SK-MEL-5 (cell line): ENCODE results near the gene UBE2R2. TPM values are rescaled to one million over a fixed set of nuclear protein-coding genes. Genes with fewer than 3 reads are reported as not detected.
"Not testable (repeated sequence)": the region's sequence is repeated elsewhere in the genome, so short reads cannot be mapped to it uniquely, and the experiment has no call there.

Source experiments
- DNase-seq: peaks from one replicate; pipeline ENCODE4 v3.0.0-alpha.2; 2016; ENCODE audit warnings: low read depth, low spot score
- in situ Hi-C: cut with HindIII; loops from 2 replicates; pipeline ENCODE4 v1.10.0; 2016; ENCODE audit warnings: low sequenced_read_pairs, high pct_unique_total_duplicates, low pct_unique_long_range_greater_than_20kb
- polyA plus RNA-seq, 2 experiments: library from polyadenylated mRNA; depleted of rRNA; stranded (reverse); fragments of >200 nt; gene quantifications; 2 replicates each; pipeline ENCODE4 v1.2.3, GENCODE V29; 2015
- total RNA-seq: library from RNA; depleted of rRNA; stranded (reverse); fragments of >200 nt; shearing (Covaris generic); gene quantifications from 2 replicates; pipeline ENCODE4 v1.2.3, GENCODE V29; 2014; rRNA removed

Gene UBE2R2, protein sequence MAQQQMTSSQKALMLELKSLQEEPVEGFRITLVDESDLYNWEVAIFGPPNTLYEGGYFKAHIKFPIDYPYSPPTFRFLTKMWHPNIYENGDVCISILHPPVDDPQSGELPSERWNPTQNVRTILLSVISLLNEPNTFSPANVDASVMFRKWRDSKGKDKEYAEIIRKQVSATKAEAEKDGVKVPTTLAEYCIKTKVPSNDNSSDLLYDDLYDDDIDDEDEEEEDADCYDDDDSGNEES
- total RNA-seq, result 12.2 and 12.5 TPM in 2 replicates
- polyA plus RNA-seq (2015; cell fraction: cytosol; rRNA removed), result 22.8 and 26.8 TPM in 2 replicates
- polyA plus RNA-seq (2015; cell fraction: nucleus; rRNA removed), result 5.1 and 7.6 TPM in 2 replicates

DNA sequence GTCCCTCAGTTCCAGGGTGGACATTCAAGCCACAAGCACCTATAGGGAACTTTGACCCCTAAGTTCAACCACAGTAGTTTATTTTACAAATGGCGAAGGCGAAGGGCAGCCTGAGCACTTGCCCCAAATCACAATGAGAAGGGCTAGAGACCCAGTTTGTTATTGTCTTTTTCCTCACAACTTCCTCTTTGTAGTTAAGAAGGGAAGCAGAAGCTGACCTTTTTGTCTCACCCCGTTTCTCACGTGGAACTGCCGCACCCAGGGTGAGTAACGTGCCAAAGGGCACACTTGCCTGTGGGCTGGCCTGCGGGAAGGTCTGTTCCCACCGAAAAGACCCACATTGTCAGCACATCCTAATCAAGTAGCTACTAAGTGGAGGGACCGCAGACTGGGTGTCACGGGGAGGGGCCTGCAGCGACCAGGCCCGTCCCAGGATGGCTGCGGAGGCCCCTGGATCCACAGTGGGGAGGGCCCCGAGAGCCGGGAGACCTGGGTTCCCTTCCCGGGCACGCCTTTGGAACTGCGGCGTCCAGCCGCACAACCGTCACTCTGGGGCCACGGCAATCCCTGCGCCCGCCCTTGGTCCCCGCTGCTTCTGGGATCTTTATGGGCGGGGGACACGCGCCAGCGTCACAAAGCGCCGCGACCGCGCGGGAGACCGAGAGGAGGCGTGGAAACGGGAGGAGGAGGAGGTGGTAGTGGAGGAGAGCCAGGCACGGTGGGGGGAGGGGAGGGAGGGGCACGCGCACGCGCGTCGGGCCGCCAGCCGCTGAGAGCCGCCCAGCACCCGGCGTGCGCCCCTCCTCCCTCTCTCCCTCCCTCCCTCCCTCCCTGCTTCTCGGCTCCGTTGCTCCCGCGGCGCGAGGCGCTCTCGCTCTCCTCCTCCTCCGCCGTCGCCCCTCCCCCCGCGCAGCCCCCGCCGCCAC, at the start of gene UBE2R2:
TSS of gene UBE2R2 (plus strand) at position 834 of the 926 bp plus-strand sequence. CDS start 598 bp downstream, outside the sequence.
- in situ Hi-C loops, result no loop called here

DNA sequence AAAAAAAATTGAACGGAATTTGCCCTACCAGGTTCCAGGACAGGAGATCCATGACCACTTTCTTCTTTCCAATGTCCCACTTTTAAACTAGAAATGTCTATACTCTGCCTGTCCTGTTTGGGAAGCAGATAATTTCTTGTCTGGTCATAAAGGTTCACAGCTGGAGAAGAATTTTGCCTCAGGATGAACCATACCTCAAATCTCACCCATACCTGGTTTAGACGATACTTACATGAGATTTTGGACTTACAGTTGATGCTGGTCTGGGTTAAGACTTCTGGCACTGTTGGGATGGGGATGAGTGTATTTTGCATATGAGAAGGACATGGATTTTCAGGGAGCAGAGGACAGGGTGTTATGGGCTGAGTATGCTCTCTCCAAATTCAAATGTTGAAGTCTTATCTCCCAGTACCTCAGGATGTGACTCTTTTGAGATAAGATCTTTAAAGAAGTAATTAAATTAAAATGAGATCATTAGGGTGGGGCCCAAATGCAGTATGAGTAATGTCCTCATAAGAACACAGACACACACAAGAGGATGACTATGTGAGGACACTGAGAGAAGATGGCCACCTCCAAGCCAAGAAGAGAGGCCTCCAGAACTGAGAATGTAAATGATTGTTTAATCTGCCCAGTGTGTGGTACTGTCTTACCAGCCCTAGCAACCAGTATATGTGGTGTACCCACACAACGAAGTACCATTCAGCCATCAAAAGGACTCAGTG, 46.6 kb upstream of the UBE2R2 start:
- in situ Hi-C loops, DNase-seq: not testable (repeated sequence)

More for the DNA sequence above, at the start of gene UBE2R2:
- DNase-seq, result peak; percentile 85

- DNase-seq, in situ Hi-C loops: not testable (repeated sequence)
Observed at GRCh38 chr9:33773135-33773534, 43.8 kb upstream of the UBE2R2 start.

GRCh38 chr9:33774074-33774659, 42.8 kb upstream of the UBE2R2 start:
- DNase-seq, in situ Hi-C loops: not testable (repeated sequence)

DNA sequence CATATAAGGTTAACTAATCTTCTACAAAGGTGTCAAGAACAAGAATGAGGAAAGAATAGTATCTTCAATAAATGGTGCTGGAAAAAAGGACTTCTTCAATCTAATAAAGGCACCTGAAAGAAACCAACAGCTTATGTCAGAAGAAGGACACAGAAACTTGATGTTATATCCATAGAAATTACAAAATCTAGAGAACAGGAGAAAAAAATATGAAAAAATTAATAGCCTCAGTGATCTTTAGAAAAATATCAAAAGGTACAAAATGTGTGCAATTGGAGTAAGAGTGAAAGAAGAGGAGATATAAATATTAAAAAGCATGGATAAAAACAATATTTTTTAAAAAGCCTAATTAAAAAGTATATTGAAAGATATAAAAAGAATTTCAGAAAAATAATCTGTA, 40.4 kb upstream of the UBE2R2 start:
- DNase-seq, result no peak
- in situ Hi-C loops, result no loop called here

DNA sequence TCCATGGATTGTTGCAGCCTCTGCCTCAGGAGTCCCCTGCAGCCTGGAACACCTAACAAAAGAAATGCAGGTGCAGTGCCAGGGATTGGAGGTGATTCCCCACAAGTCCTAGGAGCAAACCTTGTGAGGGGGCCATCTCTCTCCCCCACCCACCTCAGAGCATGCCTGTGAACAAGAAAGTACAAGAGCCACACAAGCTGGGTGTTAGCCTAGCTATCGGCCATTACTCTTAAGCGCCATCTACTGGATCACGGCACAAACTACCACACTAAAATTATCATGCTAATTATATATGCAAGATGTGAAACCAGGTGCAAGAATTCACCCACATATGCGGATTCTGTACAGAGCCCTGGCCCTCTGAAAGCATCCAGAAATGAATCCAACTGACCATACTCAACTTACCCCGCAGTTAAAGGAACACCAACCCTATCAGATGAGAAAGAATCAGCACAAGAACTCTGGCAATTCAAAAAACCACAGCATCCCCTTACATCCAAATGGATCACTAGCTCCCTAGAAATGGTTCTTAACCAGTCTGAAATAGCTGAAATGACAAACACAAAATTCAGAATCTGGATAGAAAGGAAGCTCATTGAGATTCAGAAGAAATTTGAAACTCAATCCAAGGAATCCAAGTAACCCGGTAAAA, 38.1 kb upstream of the UBE2R2 start:
- peak; percentile 68 for DNase-seq
- in situ Hi-C loops, result no loop called here

GRCh38 chr9:33780276-33780675, 36.7 kb upstream of the UBE2R2 start:
- no peak for DNase-seq
- in situ Hi-C loops, result no loop called here

GRCh38 chr9:33781736-33782135, 35.2 kb upstream of the UBE2R2 start:
- in situ Hi-C loops, result no loop called here
- no peak for DNase-seq

- DNase-seq, result no peak
- in situ Hi-C loops, result no loop called here
Observed at GRCh38 chr9:33782395-33783152, 34.4 kb upstream of the UBE2R2 start.

GRCh38 chr9:33785914-33786313, 31.0 kb upstream of the UBE2R2 start:
- peak; percentile 52 for DNase-seq
- in situ Hi-C loops, result no loop called here

DNA sequence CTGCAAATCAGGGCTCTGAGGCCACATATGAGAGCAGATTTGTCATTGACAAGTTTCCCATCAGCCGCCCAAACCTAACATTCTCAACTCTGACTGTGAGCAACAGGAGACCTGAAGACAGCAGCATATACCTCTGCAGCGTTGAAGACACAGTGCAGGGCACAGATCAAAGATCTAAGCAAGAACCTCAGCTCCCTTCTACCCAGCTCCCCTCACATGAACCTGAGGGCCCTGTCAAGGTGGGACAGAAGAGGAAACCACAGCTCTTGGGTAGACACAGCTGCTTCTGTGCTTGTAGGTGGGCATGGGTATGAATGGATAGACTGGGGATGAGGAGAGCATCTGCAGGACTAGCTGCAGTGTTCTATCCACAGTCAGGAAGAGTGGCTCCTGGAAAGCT, 30.3 kb upstream of the UBE2R2 start:
- DNase-seq, result no peak
- in situ Hi-C loops, result no loop called here

- DNase-seq, result no peak
- in situ Hi-C loops, result no loop called here
Observed at GRCh38 chr9:33787839-33788238, 29.1 kb upstream of the UBE2R2 start.

DNA sequence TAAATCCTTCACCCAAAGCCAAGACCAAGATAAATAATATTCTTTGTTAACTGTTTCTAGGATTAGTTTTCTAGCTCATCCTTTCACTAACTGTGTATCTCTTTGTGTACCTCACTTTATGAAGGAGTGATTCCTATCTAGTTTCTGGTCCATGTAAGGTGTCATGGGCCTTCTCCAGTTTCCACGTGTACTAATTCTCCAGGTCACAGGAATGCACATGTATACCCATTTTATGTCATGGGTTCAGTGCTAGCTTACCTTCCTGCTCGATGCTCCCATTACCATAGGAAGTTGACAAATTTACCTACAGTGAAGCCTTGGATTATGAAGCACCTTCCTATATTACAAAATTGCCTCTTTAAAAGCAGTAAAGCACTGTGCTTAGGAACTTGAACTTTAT, 27.5 kb upstream of the UBE2R2 start:
- DNase-seq, in situ Hi-C loops: not testable (repeated sequence)

GRCh38 chr9:33791117-33791516, 25.8 kb upstream of the UBE2R2 start:
- in situ Hi-C loops, result no loop called here
- no peak for DNase-seq

DNA sequence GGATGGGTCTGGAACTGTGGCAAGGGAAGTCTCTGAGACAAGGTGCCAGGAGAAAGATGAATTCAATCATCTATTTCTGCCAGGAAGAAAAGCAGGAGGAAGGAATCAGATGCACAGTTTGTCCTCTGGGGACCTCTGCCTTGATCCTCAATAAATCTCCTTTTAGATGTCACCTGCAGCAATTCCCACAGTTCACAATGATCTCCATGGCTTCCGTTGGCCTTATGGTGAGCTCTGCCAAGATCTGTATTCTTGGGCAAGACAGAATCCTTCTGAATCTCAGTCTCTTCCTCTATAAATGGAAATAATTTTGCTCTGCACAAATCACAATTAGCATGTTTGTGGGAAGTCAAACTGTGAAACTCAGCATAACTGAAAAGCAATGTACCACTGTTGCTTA, 23.5 kb upstream of the UBE2R2 start:
- in situ Hi-C loops, DNase-seq: not testable (repeated sequence)

DNA sequence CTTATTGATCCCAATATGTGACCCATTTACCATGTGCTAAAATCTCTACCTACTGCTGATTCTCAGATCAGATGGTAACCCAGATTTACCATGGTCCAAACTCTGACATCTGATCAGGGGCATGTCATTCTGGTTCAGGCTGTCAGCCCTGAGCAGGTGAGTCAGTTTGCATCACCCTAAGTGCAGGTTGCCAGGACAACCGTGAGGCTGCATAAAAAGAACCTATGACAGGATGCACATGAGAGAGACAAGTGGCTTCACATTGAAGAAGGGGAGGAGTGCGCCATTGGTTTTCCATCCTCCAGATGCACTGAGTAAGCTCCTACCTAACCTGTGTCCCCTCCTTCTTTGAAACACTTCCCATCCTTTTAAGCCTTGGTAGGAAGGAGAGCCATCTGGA, 22.4 kb upstream of the UBE2R2 start:
- in situ Hi-C loops, result no loop called here
- no peak for DNase-seq
